HepG2 (cell line): ENCODE data around the gene RING1. TPM values are rescaled to one million over a fixed set of nuclear protein-coding genes. Genes with fewer than 3 reads are reported as not detected.

Experiments used
- ATAC-seq: fragments of 200-7000 bp; cut with Tn5 transposase; 3 replicates; pipeline ENCODE4 v1.9.1; 2020; ENCODE audit warnings: mild to moderate bottlenecking, moderate library complexity
- BruUV-seq: library from RNA; stranded (reverse); fragments of 400-500 nt; replicated peaks from 2 replicates; lab custom pipeline; 2021; lab: Mats Ljungman, UMichigan
- CTCF ChIA-PET: fragments of 300-600 bp; formaldehyde crosslinking; extraction: SDS; loops from one replicate; lab custom pipeline; 2021; ENCODE audit warnings: low total read pairs, inconsistent platforms, low intra/inter-chr PET ratio; lab: Yijun Ruan, JAX
- POLR2A ChIA-PET: fragments of 350-600 bp; sonication (Branson Sonifier 250); formaldehyde crosslinking; loops from one replicate; lab custom pipeline; 2020; ENCODE audit warnings: antibody characterized with exemption, inconsistent platforms; lab: Yijun Ruan, JAX
- DNase-seq: peaks from one replicate; pipeline ENCODE4 v3.0.0-alpha.2; 2015; ENCODE audit warnings: low spot score
- FAIRE-seq: peaks from 3 replicates; lab custom pipeline; 2011; peaks lifted over from hg19 to GRCh38; lab: Jason Lieb, UNC
- H2AFZ ChIP-seq: one replicate; pipeline ENCODE4 v1.6.1; 2011; ENCODE audit warnings: low read length, inconsistent platforms
- H3K27ac ChIP-seq: fragments of 300-600 bp; 3 replicates; pipeline ENCODE4 v1.8.0; 2011; ENCODE audit warnings: mixed run types, mild to moderate bottlenecking, mixed read lengths, low read length, inconsistent platforms; ENCODE audit not compliant: insufficient read depth; ENCODE audit errors: extremely low read length
- H3K27me3 ChIP-seq, 2 experiments: fragments of 200-600 bp in 1 of 2; 2 replicates in 1 of 2; 3 replicates in 1 of 2; pipeline versions ENCODE4 v1.6.0 to v1.8.0; 2011; ENCODE audit warnings: low read length in 2 of 2, mild to moderate bottlenecking in 2 of 2, moderate library complexity in 2 of 2, inconsistent platforms in 1 of 2; ENCODE audit not compliant: insufficient read depth in 2 of 2, control insufficient read depth in 1 of 2
- H3K36me3 ChIP-seq, 2 experiments: fragments of 200-600 bp in 1 of 2; replicated peaks in 1 of 2; 2 replicates in 1 of 2; 3 replicates in 1 of 2; pipeline versions ENCODE4 v1.5.1 to v1.8.0; 2011; ENCODE audit warnings: low read length in 2 of 2, inconsistent platforms in 1 of 2; ENCODE audit not compliant: insufficient read depth in 2 of 2, control insufficient read depth in 1 of 2
- H3K4me1 ChIP-seq: 2 replicates; pipeline ENCODE4 v1.5.1; 2012; ENCODE audit warnings: low read length, inconsistent platforms; ENCODE audit not compliant: insufficient read depth
- H3K4me2 ChIP-seq: 2 replicates; pipeline ENCODE4 v1.6.0; 2011; ENCODE audit warnings: low read depth, low read length, inconsistent platforms
- H3K4me3 ChIP-seq, 3 experiments: fragments of 200-600 bp in 1 of 3; sonication (generic), shearing (Covaris generic) in 1 of 3; replicated peaks in 1 of 3; 2 replicates each; pipeline ENCODE4 v1.5.1; 2011 to 2016; ENCODE audit warnings: low read length in 3 of 3, inconsistent platforms in 2 of 3, low read depth in 2 of 3, mild to moderate bottlenecking in 2 of 3, control low read depth in 1 of 3, mixed read lengths in 1 of 3; ENCODE audit not compliant: insufficient read depth in 1 of 3
- H3K79me2 ChIP-seq: one replicate; pipeline ENCODE4 v1.6.1; 2011; ENCODE audit warnings: low read length, inconsistent platforms; ENCODE audit not compliant: insufficient read depth
- H3K9ac ChIP-seq: 2 replicates; pipeline ENCODE4 v1.6.0; 2011; ENCODE audit warnings: mild to moderate bottlenecking, low read depth, low read length, inconsistent platforms; ENCODE audit not compliant: insufficient read depth
- H3K9me3 ChIP-seq: 2 replicates; pipeline ENCODE4 v1.5.1; 2012; ENCODE audit warnings: mild to moderate bottlenecking, low read length
- H4K20me1 ChIP-seq: 2 replicates; pipeline ENCODE4 v1.6.0; 2011; ENCODE audit warnings: inconsistent platforms, mild to moderate bottlenecking, low read length, moderate library complexity; ENCODE audit not compliant: insufficient read depth
- ARID5B ChIP-seq: IDR thresholded peaks from 2 replicates; pipeline ENCODE4 v1.4.0; 2020; ENCODE audit warnings: mild to moderate bottlenecking, missing genetic modification reagents
- ASH2L ChIP-seq: fragments of 300-600, 200-600 bp; sonication (generic); IDR thresholded peaks from 2 replicates; pipeline ENCODE4 v1.7.0; 2017; ENCODE audit warnings: low read depth, mild to moderate bottlenecking, moderate library complexity, mixed read lengths, low read length; ENCODE audit not compliant: insufficient read length
- CC2D1A ChIP-seq: sonication (generic); formaldehyde crosslinking; IDR thresholded peaks from 2 replicates; pipeline ENCODE4 v1.8.1; 2023; ENCODE audit warnings: mild to moderate bottlenecking, missing genetic modification reagents
- E2F1 ChIP-seq: sonication (generic); formaldehyde crosslinking; IDR thresholded peaks from 2 replicates; pipeline ENCODE4 v1.5.0; 2020; ENCODE audit warnings: missing genetic modification reagents
- HNF4G ChIP-seq, 2 experiments: sonication (generic) in 1 of 2; formaldehyde crosslinking in 1 of 2; IDR thresholded peaks; 2 replicates each; pipeline versions ENCODE4 v1.4.0 to v1.6.1; 2011 to 2020; ENCODE audit warnings: borderline replicate concordance in 2 of 2, low read depth in 2 of 2, mild to moderate bottlenecking in 2 of 2, low read length in 1 of 2, missing genetic modification reagents in 1 of 2, moderate library complexity in 1 of 2
- JUNB ChIP-seq: sonication (generic); formaldehyde crosslinking; IDR thresholded peaks from 2 replicates; pipeline ENCODE4 v1.8.0; 2022; ENCODE audit warnings: missing genetic modification reagents, mild to moderate bottlenecking, borderline replicate concordance
- MLX ChIP-seq: IDR thresholded peaks from 2 replicates; pipeline ENCODE4 v1.6.1; 2016
- MTA1 ChIP-seq: sonication (generic); formaldehyde crosslinking; IDR thresholded peaks from 2 replicates; pipeline ENCODE4 v1.4.0; 2020; ENCODE audit warnings: missing genetic modification reagents, mild to moderate bottlenecking, borderline replicate concordance
- SUZ12 ChIP-seq: fragments of 150-350 bp; IDR thresholded peaks from 2 replicates; pipeline ENCODE4 v1.6.1; 2014; ENCODE audit warnings: low read depth, low read length
- THYN1 ChIP-seq: sonication (generic); formaldehyde crosslinking; IDR thresholded peaks from 2 replicates; pipeline ENCODE4 v1.8.1; 2023; ENCODE audit warnings: low read depth, mild to moderate bottlenecking, moderate library complexity, missing genetic modification reagents, borderline replicate concordance
- TMF1 ChIP-seq: sonication (generic); formaldehyde crosslinking; IDR thresholded peaks from 2 replicates; pipeline ENCODE4 v1.8.1; 2022; ENCODE audit warnings: low read depth, missing genetic modification reagents
- TOPORS ChIP-seq: sonication (generic); formaldehyde crosslinking; IDR thresholded peaks from 2 replicates; pipeline ENCODE4 v1.8.0; 2023; ENCODE audit warnings: mild to moderate bottlenecking, missing genetic modification reagents
- ZMYM3 ChIP-seq: sonication (generic); formaldehyde crosslinking; IDR thresholded peaks from 2 replicates; pipeline ENCODE4 v1.5.1; 2020; ENCODE audit warnings: mild to moderate bottlenecking, missing genetic modification reagents
- ZMYM4 ChIP-seq: sonication (generic); formaldehyde crosslinking; IDR thresholded peaks from 2 replicates; pipeline ENCODE4 v1.8.1; 2023; ENCODE audit warnings: mild to moderate bottlenecking, missing genetic modification reagents
- ZNF121 ChIP-seq: sonication (generic); formaldehyde crosslinking; IDR thresholded peaks from 2 replicates; pipeline ENCODE4 v1.5.0; 2020; ENCODE audit warnings: mild to moderate bottlenecking, missing genetic modification reagents
- ZNF362 ChIP-seq: sonication (generic); formaldehyde crosslinking; IDR thresholded peaks from 2 replicates; pipeline ENCODE4 v1.4.0; 2020; ENCODE audit warnings: missing genetic modification reagents, mild to moderate bottlenecking, borderline replicate concordance
- ZSCAN9 ChIP-seq: IDR thresholded peaks from 2 replicates; pipeline ENCODE4 v1.6.1; 2016; ENCODE audit warnings: borderline replicate concordance
- WGBS: methylation state at CpG from one replicate; pipeline ENCODE4 v1.1.6; 2017; ENCODE audit warnings: low lambda C conversion rate; 5-methylcytosine and 5-hydroxymethylcytosine counted together
- in situ Hi-C: cut with HindIII; loops from 2 replicates; pipeline ENCODE4 v1.10.0; 2017; ENCODE audit warnings: low pct_unique_long_range_greater_than_20kb; ENCODE audit not compliant: extremely low pct_ligation_motif_present
- intact Hi-C: fragments of 100-400 bp; cut with micrococcal nuclease; formaldehyde crosslinking; loops from one replicate; pipeline ENCODE4 v1.10.0; 2022; ENCODE audit not compliant: unreplicated experiment
- polyA plus RNA-seq, 8 experiments: library from polyadenylated mRNA; depleted of rRNA in 3 of 8; stranded (reverse) in 7 of 8; unstranded in 1 of 8; fragments of >200 nt; fragmentation: Illumina TruSeq in 4 of 8; extraction: Trizol in 4 of 8; gene quantifications; 2 replicates each; pipeline versions ENCODE4 v1.2.1 to v1.2.3, GENCODE V29; 2011 to 2016; ENCODE audit warnings: low read depth in 4 of 8, missing spikeins in 1 of 8, mixed read lengths in 1 of 8; ENCODE audit not compliant: insufficient read depth in 1 of 8
- total RNA-seq, 5 experiments: library from RNA; depleted of rRNA; stranded (reverse); fragments of >200 nt; fragmentation: Illumina TruSeq; extraction: Trizol; gene quantifications; 2 replicates each; pipeline ENCODE4 v1.2.3, GENCODE V29; 2016; ENCODE audit warnings: low read depth in 1 of 5

The RING1 gene
- total and polyA plus RNA-seq, 2 of the 13 experiments (the other 11 are each of a cell fraction or from before 2014, with no cell fraction given) = 23.9 to 33.6 TPM

- ChIA-PET POLR2A (interaction anchor here (0.7 to 4.1 kb wide), 16 partner anchors 9 to 305 kb away, joined by 3 to 69 read pairs (median 9); partner anchors contain the start of genes B3GALT4, BRD2, RGL2 and RING1), CTCF (no interaction called here)
- no peak for ATAC-seq
- no peak for DNase-seq
- peaks cover 29 to 55% of the 10 kb centered on the region in 2 experiments for H3K36me3 ChIP-seq
- H3K27me3 ChIP-seq = peaks cover 0 to 4% of the 10 kb centered on the region in 2 experiments; a peak in 1 of 5 replicates
- in situ Hi-C loops = no loop called here
- 3% methylated on average over 3 of the region's 3 CpGs for WGBS
- H3K79me2 ChIP-seq = peaks cover 36% of the 10 kb centered on the region
- FAIRE-seq = no peak
- H3K4me2 ChIP-seq = peak overlapping the region; percentile 98
- peaks cover 54% of the 10 kb centered on the region for H3K4me1 ChIP-seq
- H3K4me3 ChIP-seq = peak overlapping the region; percentile 87 to 93 (median 93)
- H2AFZ ChIP-seq = no peak overlapping the region
- no TSS peak for BruUV-seq
- intact Hi-C loops = loop anchor here (5.0 kb wide), 2 partner anchors 193 to 227 kb away; partner anchors contain the start of gene KIFC1
- H4K20me1 ChIP-seq = peaks cover 25% of the 10 kb centered on the region
- no peaks in the 10 kb centered on the region for H3K9me3 ChIP-seq
- peak overlapping the region; percentile 99 for H3K9ac ChIP-seq
- peak overlapping the region; percentile 99 for H3K27ac ChIP-seq
- TF ChIP-seq ASH2L = peak; percentile 4
- TF ChIP-seq ZMYM4 (CRISPR knock-in tag) = no peak
- TF ChIP-seq E2F1 (CRISPR knock-in tag) = no peak
- TF ChIP-seq ZSCAN9 (CRISPR knock-in tag) = no peak
- TF ChIP-seq CC2D1A (CRISPR knock-in tag) = 0 out of 2 replicates have a peak, but pooled peaks have one; percentile 8
- 0 out of 2 replicates have a peak, but pooled peaks have one; percentile 7 for TF ChIP-seq MTA1 (CRISPR knock-in tag)
- TF ChIP-seq THYN1 (CRISPR knock-in tag) = no peak
- no peak for TF ChIP-seq MLX (CRISPR knock-in tag)
- no peak for TF ChIP-seq ARID5B (CRISPR knock-in tag)
- TF ChIP-seq ZNF121 = peak; percentile 91
- no peak for TF ChIP-seq HNF4G (IDR thresholded peaks at IDR 0.05; ENCODE audit: borderline replicate concordance, low read depth, low read length)
- TF ChIP-seq HNF4G (CRISPR knock-in tag; IDR thresholded peaks at IDR 0.05; ENCODE audit: borderline replicate concordance, low read depth) = no peak
- peak; percentile 44; the same call in 1 of the 2 replicates for TF ChIP-seq ZNF362 (CRISPR knock-in tag)
- no peak for TF ChIP-seq TOPORS (CRISPR knock-in tag)
- TF ChIP-seq JUNB (CRISPR knock-in tag) = no peak
- TF ChIP-seq ZMYM3 (CRISPR knock-in tag) = peak; percentile 7; the same call in 1 of the 2 replicates
- no peak for TF ChIP-seq SUZ12
- TF ChIP-seq TMF1 = peak; percentile 4; the same call in 1 of the 2 replicates
Observed at GRCh38 chr6:33198853-33199436, 9.4 kb upstream of the RING1 start.
